Keratinocyte (primary cell): ENCODE data around the gene MGP. TPM values are rescaled to one million over a fixed set of nuclear protein-coding genes. Genes with fewer than 3 reads are reported as not detected.

Experiments used
- DNase-seq: peaks from one replicate; pipeline ENCODE4 v3.0.0-alpha.2; 2011; ENCODE audit warnings: low read depth, missing footprints, low spot score
- FAIRE-seq: peaks from 2 replicates; lab custom pipeline; 2011; peaks lifted over from hg19 to GRCh38; lab: Jason Lieb, UNC
- H2AFZ ChIP-seq: 2 replicates; pipeline ENCODE4 v1.6.0; 2012; ENCODE audit warnings: low read length, control low read depth, inconsistent platforms; ENCODE audit not compliant: control insufficient read depth
- H3K27ac ChIP-seq: 2 replicates; pipeline ENCODE4 v1.5.1; 2011; ENCODE audit warnings: low read length; ENCODE audit not compliant: control insufficient read depth, insufficient read depth
- H3K27me3 ChIP-seq: 3 replicates; pipeline ENCODE4 v1.6.0; 2011; ENCODE audit warnings: low read length; ENCODE audit not compliant: control insufficient read depth, insufficient read depth; ENCODE audit errors: extremely low read depth
- H3K36me3 ChIP-seq, 2 experiments: 2 replicates in 1 of 2; 3 replicates in 1 of 2; pipeline ENCODE4 v1.5.1; 2011; ENCODE audit warnings: low read length in 2 of 2, mild to moderate bottlenecking in 1 of 2; ENCODE audit not compliant: control insufficient read depth in 2 of 2, insufficient read depth in 2 of 2; ENCODE audit errors: extremely low read depth in 1 of 2
- H3K4me1 ChIP-seq: 3 replicates; pipeline ENCODE4 v1.5.1; 2011; ENCODE audit warnings: low read length; ENCODE audit not compliant: control insufficient read depth, insufficient read depth; ENCODE audit errors: extremely low read depth
- H3K4me2 ChIP-seq: 3 replicates; pipeline ENCODE4 v1.6.0; 2011; ENCODE audit warnings: low read depth, low read length; ENCODE audit not compliant: control insufficient read depth, insufficient read depth; ENCODE audit errors: extremely low read depth
- H3K4me3 ChIP-seq, 3 experiments: fragments of 200-600 bp in 1 of 3; sonication (generic) in 1 of 3; 2 replicates in 2 of 3; 3 replicates in 1 of 3; pipeline ENCODE4 v1.5.1; 2011 to 2016; ENCODE audit warnings: low read length in 3 of 3, mild to moderate bottlenecking in 3 of 3, control low read depth in 2 of 3, inconsistent platforms in 1 of 3, low read depth in 1 of 3, mixed read lengths in 1 of 3, mixed run types in 1 of 3, moderate library complexity in 1 of 3; ENCODE audit not compliant: control insufficient read depth in 2 of 3, insufficient read depth in 2 of 3; ENCODE audit errors: extremely low read depth in 1 of 3
- H3K79me2 ChIP-seq: 2 replicates; pipeline ENCODE4 v1.6.0; 2012; ENCODE audit warnings: low read length; ENCODE audit not compliant: control insufficient read depth, insufficient read depth
- H3K9ac ChIP-seq: 3 replicates; pipeline ENCODE4 v1.6.0; 2011; ENCODE audit warnings: low read length; ENCODE audit not compliant: control insufficient read depth, insufficient read depth; ENCODE audit errors: extremely low read depth
- H3K9me1 ChIP-seq: 3 replicates; pipeline ENCODE4 v1.6.0; 2011; ENCODE audit warnings: low read length; ENCODE audit not compliant: control insufficient read depth, insufficient read depth; ENCODE audit errors: extremely low read depth
- H3K9me3 ChIP-seq: 2 replicates; pipeline ENCODE4 v1.5.1; 2012; ENCODE audit warnings: low read depth, low read length; ENCODE audit not compliant: control insufficient read depth
- H4K20me1 ChIP-seq: 3 replicates; pipeline ENCODE4 v1.6.0; 2011; ENCODE audit warnings: low read length; ENCODE audit not compliant: control insufficient read depth, insufficient read depth; ENCODE audit errors: extremely low read depth
- CTCF ChIP-seq, 3 experiments: IDR thresholded peaks in 1 of 3; conservative IDR thresholded peaks in 1 of 3; optimal IDR thresholded peaks in 1 of 3; 2 replicates in 2 of 3; 3 replicates in 1 of 3; pipeline versions ENCODE3 to v1.5.1; 2011; ENCODE audit warnings: low read length in 3 of 3, mild to moderate bottlenecking in 3 of 3, moderate library complexity in 2 of 3, control low read depth in 1 of 3, inconsistent platforms in 1 of 3; ENCODE audit not compliant: insufficient read depth in 2 of 3; ENCODE audit errors: extremely low read depth in 1 of 3
- EZH2 ChIP-seq: IDR thresholded peaks from one replicate; pipeline ENCODE4 v1.6.1; 2012; ENCODE audit warnings: inconsistent platforms, mild to moderate bottlenecking, low read length, moderate library complexity
- dilution Hi-C: fragments of 300-500 bp; cut with MboI; formaldehyde crosslinking; loops from one replicate; pipeline ENCODE4 v1.7.0; 2020; ENCODE audit warnings: low sequenced_read_pairs; ENCODE audit not compliant: extremely low pct_ligation_motif_present
- polyA plus RNA-seq, 5 experiments: library from polyadenylated mRNA; depleted of rRNA in 3 of 5; stranded (reverse) in 3 of 5; stranded (forward) in 1 of 5; unstranded in 1 of 5; fragments of >200 nt; gene quantifications; 1 replicate in 1 of 5; 2 replicates in 3 of 5; 3 replicates in 1 of 5; pipeline versions ENCODE4 v1.2.1 to v1.2.3, GENCODE V29; 2011 to 2012; ENCODE audit warnings: missing spikeins in 2 of 5, low read depth in 1 of 5, low replicate concordance in 1 of 5

The MGP gene
- polyA plus RNA-seq, 1 donor (not counting 4 experiments of a cell fraction or from before 2014, with no cell fraction given) = 0.24 TPM

GRCh38 chr12:14934511-14934910 lies 48.9 kb upstream of the MGP start:
- H3K4me1 ChIP-seq = peaks cover 7% of the 10 kb centered on the region

GRCh38 chr12:14931791-14932560 lies 46.3 kb upstream of the MGP start:
- Histone ChIP-seq H2AFZ (no peak overlapping the region), H3K27me3 (no peaks in the 10 kb centered on the region), H3K27ac (no peak overlapping the region), H3K9ac (no peak overlapping the region), H3K36me3 (no peaks in the 10 kb centered on the region), H3K4me3 (no peak overlapping the region), H3K9me1 (no peaks in the 10 kb centered on the region), H3K79me2 (no peaks in the 10 kb centered on the region), H3K4me2 (no peak overlapping the region), H4K20me1 (no peaks in the 10 kb centered on the region), H3K9me3 (no peaks in the 10 kb centered on the region), H3K4me1 (peaks cover 13% of the 10 kb centered on the region)
- FAIRE-seq (no peak), DNase-seq (no peak)
- TF ChIP-seq EZH2 (no peak), CTCF (optimal IDR thresholded peaks at IDR 0.05 in 1 of 3, IDR thresholded peaks at IDR 0.05 in 1 of 3, conservative IDR thresholded peaks at IDR 0.05 in 1 of 3; ENCODE audit: extremely low read depth in 1 of 3, insufficient read depth in 2 of 3, low read length in 3 of 3) (no peak)
- dilution Hi-C loops = no loop called here

More at GRCh38 chr12:14934511-14934910, 48.9 kb upstream of the MGP start:
- FAIRE-seq (peak; percentile 36), DNase-seq (no peak)
- dilution Hi-C loops = no loop called here
- Histone ChIP-seq H3K27me3 (no peaks in the 10 kb centered on the region), H4K20me1 (no peaks in the 10 kb centered on the region), H3K9me1 (no peaks in the 10 kb centered on the region), H3K4me3 (no peak overlapping the region), H3K4me2 (no peak overlapping the region), H3K9me3 (no peaks in the 10 kb centered on the region), H3K9ac (no peak overlapping the region), H2AFZ (no peak overlapping the region), H3K27ac (no peak overlapping the region), H3K36me3 (no peaks in the 10 kb centered on the region), H3K79me2 (no peaks in the 10 kb centered on the region)
- TF ChIP-seq CTCF (optimal IDR thresholded peaks at IDR 0.05 in 1 of 3, IDR thresholded peaks at IDR 0.05 in 1 of 3, conservative IDR thresholded peaks at IDR 0.05 in 1 of 3; ENCODE audit: extremely low read depth in 1 of 3, insufficient read depth in 2 of 3, low read length in 3 of 3) (no peak), EZH2 (no peak)
